Mesendoderm (in vitro differentiated cells): ENCODE measurements around the gene UBE2QL1.

Source experiments
- DNase-seq: peaks from one replicate; pipeline ENCODE4 v3.0.0; 2013
- H2AK5ac ChIP-seq: 2 replicates; pipeline ENCODE4 v1.6.1; 2013; ENCODE audit warnings: low read length, inconsistent platforms
- H2BK120ac ChIP-seq: 2 replicates; pipeline ENCODE4 v1.6.1; 2013; ENCODE audit warnings: low read depth, mild to moderate bottlenecking, low read length, moderate library complexity, mixed read lengths
- H2BK15ac ChIP-seq: replicated peaks from 2 replicates; pipeline ENCODE4 v1.6.1; 2013; ENCODE audit warnings: low read depth, mild to moderate bottlenecking, moderate library complexity
- H2BK5ac ChIP-seq: 2 replicates; pipeline ENCODE4 v1.6.1; 2013; ENCODE audit warnings: low read length, inconsistent platforms
- H3K18ac ChIP-seq: 2 replicates; pipeline ENCODE4 v1.6.1; 2013; ENCODE audit warnings: mild to moderate bottlenecking, low read length, mixed read lengths
- H3K23ac ChIP-seq: one replicate; pipeline ENCODE4 v1.6.1; 2013; ENCODE audit warnings: low read length
- H3K27ac ChIP-seq: 2 replicates; pipeline ENCODE4 v1.5.1; 2013; ENCODE audit warnings: low read depth, mild to moderate bottlenecking, inconsistent platforms, low read length, moderate library complexity
- H3K27me3 ChIP-seq: 2 replicates; pipeline ENCODE4 v1.6.1; 2013; ENCODE audit warnings: low read length, control low read depth, mild to moderate bottlenecking, inconsistent platforms; ENCODE audit not compliant: insufficient read depth, poor library complexity
- H3K36me3 ChIP-seq: 2 replicates; pipeline ENCODE4 v1.6.1; 2013; ENCODE audit warnings: low read length, inconsistent platforms; ENCODE audit not compliant: control insufficient read depth, insufficient read depth
- H3K4ac ChIP-seq: one replicate; pipeline ENCODE4 v1.6.1; 2013; ENCODE audit warnings: low read depth, mild to moderate bottlenecking, low read length, moderate library complexity
- H3K4me1 ChIP-seq: 2 replicates; pipeline ENCODE4 v1.6.1; 2013; ENCODE audit warnings: low read depth, low read length, inconsistent platforms; ENCODE audit not compliant: control insufficient read depth
- H3K4me2 ChIP-seq: 2 replicates; pipeline ENCODE4 v1.6.1; 2013; ENCODE audit warnings: low read length
- H3K4me3 ChIP-seq: 2 replicates; pipeline ENCODE4 v1.5.1; 2013; ENCODE audit warnings: mild to moderate bottlenecking, low read length
- H3K56ac ChIP-seq: one replicate; pipeline ENCODE4 v1.6.1; 2013; ENCODE audit warnings: low read length
- H3K79me1 ChIP-seq: 2 replicates; pipeline ENCODE4 v1.6.1; 2013; ENCODE audit warnings: low read length, inconsistent platforms
- H3K79me2 ChIP-seq: 2 replicates; pipeline ENCODE4 v1.6.1; 2013; ENCODE audit warnings: mild to moderate bottlenecking, low read length; ENCODE audit not compliant: control insufficient read depth, insufficient read depth
- H3K9ac ChIP-seq: 2 replicates; pipeline ENCODE4 v1.6.1; 2013; ENCODE audit warnings: low read length, inconsistent platforms
- H4K5ac ChIP-seq: one replicate; pipeline ENCODE4 v1.6.1; 2013; ENCODE audit warnings: low read length
- H4K8ac ChIP-seq: one replicate; pipeline ENCODE4 v1.6.1; 2013; ENCODE audit warnings: low read depth, mild to moderate bottlenecking, control low read depth, low read length, moderate library complexity
- WGBS: extraction: QIAGEN DNeasy Blood & Tissue Kit; methylation state at CpG from one replicate; pipeline ENCODE4 v1.1.7; 2013; ENCODE audit warnings: low lambda C conversion rate, missing lambda C conversion rate; ENCODE audit not compliant: insufficient coverage; ENCODE audit errors: extremely low coverage; 5-methylcytosine and 5-hydroxymethylcytosine counted together

The UBE2QL1 gene

GRCh38 chr5:6540111-6540827, 91.6 kb downstream of the UBE2QL1 start:
- Histone ChIP-seq H4K8ac (no peak overlapping the region), H3K18ac (no peak overlapping the region), H3K4ac (no peak overlapping the region), H2AK5ac (no peak overlapping the region), H3K4me3 (no peak overlapping the region), H3K23ac (no peak overlapping the region), H4K5ac (no peak overlapping the region), H3K4me1 (no peaks in the 10 kb centered on the region), H3K79me2 (no peaks in the 10 kb centered on the region), H2BK5ac (no peak overlapping the region), H3K56ac (no peak overlapping the region), H3K27ac (no peak overlapping the region), H3K36me3 (no peaks in the 10 kb centered on the region), H3K9ac (no peak overlapping the region), H3K27me3 (no peaks in the 10 kb centered on the region), H2BK15ac (no peak overlapping the region), H3K79me1 (no peaks in the 10 kb centered on the region), H3K4me2 (no peak overlapping the region), H2BK120ac (no peak overlapping the region)
- WGBS: no CpG with 5 or more reads among the region's 6 CpGs
- DNase-seq: no peak

DNA sequence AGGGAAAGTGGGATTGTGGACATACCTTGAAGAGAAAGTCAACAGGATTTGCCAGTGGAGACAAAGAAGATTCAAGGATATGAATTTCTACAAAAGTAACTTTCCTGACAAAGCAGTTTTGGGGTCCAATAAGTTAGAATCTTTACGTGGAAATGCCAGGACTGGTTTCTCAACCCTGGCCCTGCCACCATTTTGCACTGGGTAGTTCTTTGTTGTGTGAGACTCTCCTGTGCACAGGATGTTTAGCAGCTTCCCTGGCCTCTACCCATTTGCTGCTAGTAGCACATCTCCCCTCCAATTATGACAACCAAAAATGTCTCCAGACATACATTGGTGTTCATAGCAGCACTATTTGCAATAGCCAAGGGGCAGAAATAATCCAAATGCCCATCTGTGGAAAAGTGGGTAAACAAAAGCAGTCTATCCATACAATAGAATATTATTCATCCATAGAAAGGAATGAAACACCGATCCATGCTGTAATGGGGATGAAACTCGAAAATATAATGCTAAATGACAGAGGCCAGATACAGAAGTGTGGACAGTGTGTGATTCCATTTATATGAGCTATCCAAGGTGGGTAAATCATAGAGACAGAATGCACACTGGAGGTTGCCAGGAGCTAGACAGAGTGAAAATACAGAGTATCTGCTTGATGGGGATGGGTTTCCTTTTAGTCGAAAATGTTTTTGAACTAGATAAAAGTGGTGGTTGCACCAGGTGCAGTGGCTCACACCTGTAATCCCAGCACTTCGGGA, 92.8 kb downstream of the UBE2QL1 start:
- WGBS: no CpG with 5 or more reads among the region's 5 CpGs
- H4K8ac ChIP-seq: no peak overlapping the region
- no peak overlapping the region for H3K4me2 ChIP-seq
- no peak overlapping the region for H2BK5ac ChIP-seq
- no peak overlapping the region for H3K9ac ChIP-seq
- no peak overlapping the region for H3K4me3 ChIP-seq
- no peak overlapping the region for H3K23ac ChIP-seq
- no peak for DNase-seq
- H2BK120ac ChIP-seq: no peak overlapping the region
- H3K4me1 ChIP-seq: no peaks in the 10 kb centered on the region
- no peaks in the 10 kb centered on the region for H3K27me3 ChIP-seq
- no peak overlapping the region for H3K4ac ChIP-seq
- H2AK5ac ChIP-seq: no peak overlapping the region
- H3K27ac ChIP-seq: no peak overlapping the region
- H3K56ac ChIP-seq: no peak overlapping the region
- no peaks in the 10 kb centered on the region for H3K79me2 ChIP-seq
- no peak overlapping the region for H4K5ac ChIP-seq
- H3K36me3 ChIP-seq: no peaks in the 10 kb centered on the region
- H3K79me1 ChIP-seq: no peaks in the 10 kb centered on the region
- H2BK15ac ChIP-seq: no peak overlapping the region
- no peak overlapping the region for H3K18ac ChIP-seq

DNA sequence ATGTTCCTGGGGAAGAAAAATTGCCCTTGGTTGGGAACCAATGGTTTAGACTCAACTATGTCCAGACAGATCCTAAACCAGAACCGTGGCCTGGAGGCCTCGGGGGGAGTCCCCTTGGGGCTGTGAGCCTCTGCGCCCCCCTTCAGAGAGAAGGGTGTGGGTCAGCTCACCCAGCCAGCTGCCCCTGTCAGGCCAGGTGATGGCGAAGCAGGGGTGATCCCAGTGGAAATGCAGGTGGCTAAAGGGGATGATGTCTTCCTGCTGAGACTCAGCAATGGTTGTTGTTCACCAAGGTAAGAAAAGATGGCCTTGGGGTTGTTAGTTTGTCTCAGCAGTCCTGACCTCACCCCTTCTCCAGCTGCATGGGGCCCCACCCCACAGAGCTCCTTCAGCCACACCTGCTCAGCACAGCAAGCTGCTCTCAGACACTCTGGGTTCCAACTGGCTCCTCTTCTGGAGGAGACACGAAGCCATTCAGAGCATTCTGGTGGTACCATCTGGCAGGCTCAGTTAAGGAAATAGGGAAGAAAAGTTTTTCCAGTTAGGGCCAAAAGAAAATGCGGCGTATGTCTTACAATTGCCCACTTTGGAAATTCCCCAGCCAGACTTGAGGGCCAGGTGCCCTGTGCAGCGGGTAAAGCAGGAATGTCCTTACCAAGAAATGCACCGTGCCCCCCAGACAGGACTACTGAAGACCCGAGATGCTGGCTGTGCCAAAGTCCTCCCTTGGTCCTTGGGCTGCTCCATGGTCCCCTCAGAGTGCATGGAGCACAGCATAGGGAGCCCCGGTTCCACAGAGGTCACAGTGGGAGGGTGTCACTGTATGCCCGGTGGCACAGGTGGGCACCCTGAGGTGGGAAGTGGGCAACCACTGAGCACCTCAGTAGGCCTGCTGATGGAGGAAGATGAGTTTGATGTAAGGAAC, 94.0 kb downstream of the UBE2QL1 start:
- H3K36me3 ChIP-seq: no peaks in the 10 kb centered on the region
- no peaks in the 10 kb centered on the region for H3K27me3 ChIP-seq
- H3K56ac ChIP-seq: no peak overlapping the region
- no peak overlapping the region for H3K9ac ChIP-seq
- no peak overlapping the region for H2AK5ac ChIP-seq
- H2BK120ac ChIP-seq: no peak overlapping the region
- H4K8ac ChIP-seq: no peak overlapping the region
- no CpG with 5 or more reads among the region's 12 CpGs for WGBS
- no peak overlapping the region for H3K23ac ChIP-seq
- H2BK15ac ChIP-seq: no peak overlapping the region
- H3K4ac ChIP-seq: no peak overlapping the region
- no peak for DNase-seq
- H2BK5ac ChIP-seq: no peak overlapping the region
- H3K4me3 ChIP-seq: no peak overlapping the region
- no peaks in the 10 kb centered on the region for H3K79me1 ChIP-seq
- no peaks in the 10 kb centered on the region for H3K79me2 ChIP-seq
- H4K5ac ChIP-seq: no peak overlapping the region
- no peak overlapping the region for H3K18ac ChIP-seq
- no peaks in the 10 kb centered on the region for H3K4me1 ChIP-seq
- no peak overlapping the region for H3K27ac ChIP-seq
- no peak overlapping the region for H3K4me2 ChIP-seq

DNA sequence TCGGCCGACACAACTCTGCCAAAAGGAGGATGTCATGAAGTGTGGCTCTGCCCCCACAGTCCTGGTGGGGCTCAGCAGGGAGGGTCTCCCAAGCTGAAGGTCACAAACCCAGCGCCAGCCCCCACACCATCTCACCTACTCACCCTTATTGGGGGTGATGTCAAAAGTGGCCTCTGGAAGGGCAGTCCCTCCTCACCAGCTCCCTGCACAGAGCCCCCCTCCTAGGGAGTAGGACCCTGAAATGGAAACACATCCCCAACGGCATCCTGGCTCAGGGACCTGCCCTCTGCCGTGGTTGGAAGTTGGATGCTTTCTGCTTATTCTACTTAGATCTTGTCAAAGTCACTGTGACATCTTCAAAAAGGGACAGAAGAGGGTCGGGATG, 94.7 kb downstream of the UBE2QL1 start:
- H4K8ac ChIP-seq: no peak overlapping the region
- no peak overlapping the region for H3K18ac ChIP-seq
- DNase-seq: no peak
- H3K36me3 ChIP-seq: no peaks in the 10 kb centered on the region
- no peak overlapping the region for H3K23ac ChIP-seq
- H3K4me3 ChIP-seq: no peak overlapping the region
- H3K9ac ChIP-seq: no peak overlapping the region
- no peak overlapping the region for H3K56ac ChIP-seq
- no peak overlapping the region for H2AK5ac ChIP-seq
- WGBS: no CpG with 5 or more reads among the region's 6 CpGs
- no peak overlapping the region for H2BK5ac ChIP-seq
- H3K79me2 ChIP-seq: no peaks in the 10 kb centered on the region
- H3K79me1 ChIP-seq: no peaks in the 10 kb centered on the region
- no peak overlapping the region for H3K27ac ChIP-seq
- no peak overlapping the region for H2BK15ac ChIP-seq
- H3K4me1 ChIP-seq: no peaks in the 10 kb centered on the region
- no peak overlapping the region for H3K4me2 ChIP-seq
- H3K27me3 ChIP-seq: no peaks in the 10 kb centered on the region
- no peak overlapping the region for H4K5ac ChIP-seq
- H3K4ac ChIP-seq: no peak overlapping the region
- no peak overlapping the region for H2BK120ac ChIP-seq

DNA sequence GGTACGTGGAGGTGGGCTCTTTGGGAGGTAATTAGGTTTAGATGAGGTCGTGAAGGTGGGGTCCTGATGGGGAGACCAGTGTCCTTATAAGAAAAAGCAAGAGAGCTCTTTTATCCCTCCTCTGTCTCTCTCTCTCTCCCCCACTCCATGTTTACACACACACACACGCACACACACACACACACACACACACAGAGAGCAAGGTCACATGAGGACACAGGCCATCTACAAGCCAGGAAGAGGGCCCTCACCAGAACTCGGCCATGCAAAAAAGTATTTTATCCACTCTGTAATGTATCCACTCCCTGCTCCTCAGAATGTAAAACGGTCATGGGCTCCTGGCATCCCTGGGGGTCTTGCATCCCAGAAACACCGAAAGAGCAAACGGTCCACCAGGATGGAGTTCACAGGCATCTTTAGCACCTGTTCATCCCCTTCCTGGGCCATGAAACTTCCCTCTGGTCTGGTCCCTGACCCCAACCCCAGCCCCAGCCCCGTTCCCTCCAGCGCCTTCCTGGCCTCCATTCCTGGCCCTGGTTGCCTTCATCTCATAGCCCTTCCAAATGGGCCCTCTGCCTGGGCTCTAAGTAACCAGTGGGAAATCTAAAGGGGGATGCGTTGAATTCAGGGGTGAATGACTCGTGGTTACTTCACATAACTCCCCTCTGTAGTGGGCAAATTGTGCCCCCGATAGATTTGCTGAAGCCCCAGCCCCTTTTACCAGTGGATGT, 95.3 kb downstream of the UBE2QL1 start:
- WGBS: no CpG with 5 or more reads among the region's 12 CpGs
- Histone ChIP-seq H3K27me3 (no peaks in the 10 kb centered on the region), H3K18ac (no peak overlapping the region)

More for the DNA sequence above, 95.3 kb downstream of the UBE2QL1 start:
- Histone ChIP-seq H4K5ac (no peak overlapping the region), H4K8ac (no peak overlapping the region), H3K23ac (no peak overlapping the region), H2BK5ac (no peak overlapping the region), H3K4me2 (no peak overlapping the region), H2BK15ac (no peak overlapping the region), H2BK120ac (no peak overlapping the region), H3K27ac (no peak overlapping the region), H3K79me2 (no peaks in the 10 kb centered on the region), H3K4me1 (no peaks in the 10 kb centered on the region), H3K56ac (no peak overlapping the region), H3K4me3 (no peak overlapping the region), H3K79me1 (no peaks in the 10 kb centered on the region), H3K36me3 (no peaks in the 10 kb centered on the region), H3K4ac (no peak overlapping the region), H2AK5ac (no peak overlapping the region), H3K9ac (no peak overlapping the region)
- no peak for DNase-seq
